ENCODE results near the gene MORN1. TPM values are rescaled to one million over a fixed set of nuclear protein-coding genes. Genes with fewer than 3 reads are reported as not detected.

Gene MORN1
- total and polyA plus RNA-seq, 9 of the 15 experiments (the other 6 are each of a cell fraction or from before 2014, with no cell fraction given), result 0.24 to 9.3 (median 4.2) TPM

DNA sequence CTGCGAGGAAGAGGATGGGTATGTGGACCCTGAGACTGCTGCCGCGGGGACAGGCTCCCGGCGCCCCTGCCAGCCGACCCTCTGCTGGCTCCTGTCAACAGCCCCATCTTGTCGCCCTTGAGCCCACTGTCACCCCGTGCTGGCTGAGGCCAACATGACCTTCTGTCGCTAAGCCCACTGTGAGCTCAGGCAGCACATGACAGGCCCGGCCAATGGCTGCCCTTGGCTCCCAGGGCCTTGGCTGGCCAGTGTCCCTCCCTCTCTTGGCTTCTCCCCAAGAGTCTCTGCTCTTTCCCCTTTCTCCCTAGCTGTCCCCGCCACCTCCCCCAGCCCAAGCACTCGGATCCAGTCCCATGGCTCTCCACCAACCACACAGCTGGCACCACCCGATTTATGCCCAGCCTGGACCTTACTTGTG is 17.5 kb upstream of the MORN1 start:
- BruUV-seq (replicated peaks), result no TSS peak
- FAIRE-seq (no peak), DNase-seq (ENCODE audit: extremely low read depth in 1 of 4, low spot score in 3 of 4) (no peak), ATAC-seq (no peak)
- Histone ChIP-seq H3K27me3 (ENCODE audit: control insufficient read depth in 2 of 2, insufficient read depth in 2 of 2, low read length in 2 of 2) (no peaks in the 10 kb centered on the region), H3K9me1 (ENCODE audit: control insufficient read depth, insufficient read depth, low read length) (no peaks in the 10 kb centered on the region), H3K27ac (ENCODE audit: extremely low read depth, low read depth, low read length) (no peak overlapping the region), H4K20me1 (replicated peaks; ENCODE audit: control insufficient read depth, insufficient read depth, low read length) (no peaks in the 10 kb centered on the region), H2AFZ (ENCODE audit: low read depth, low read length) (no peak overlapping the region), H3K79me2 (ENCODE audit: control insufficient read depth, insufficient read depth, low read length) (peaks cover 21% of the 10 kb centered on the region; the same call in 2 of the 3 replicates), H3K4me3 (no peak overlapping the region), H3K4me1 (replicated peaks in 1 of 2; ENCODE audit: control insufficient read depth in 2 of 2, insufficient read depth in 2 of 2, low read length in 2 of 2) (peaks cover 10 to 76% of the 10 kb centered on the region in 2 experiments), H3K9me3 (replicated peaks; ENCODE audit: control insufficient read depth, insufficient read depth, low read depth, low read length) (no peaks in the 10 kb centered on the region), H3K9ac (ENCODE audit: insufficient read depth in 1 of 2, low read depth in 2 of 2, low read length in 2 of 2) (peak overlapping the region in 1 of 2 experiments; percentile 53; a peak in 2 of 4 replicates), H3K36me3 (ENCODE audit: control insufficient read depth, insufficient read depth, low read length) (peaks cover 45% of the 10 kb centered on the region), H3K4me2 (ENCODE audit: insufficient read depth, low read length) (no peak overlapping the region)
- CTCF ChIA-PET (ENCODE audit: low intra/inter-chr PET ratio), result no interaction called here
- in situ Hi-C loops (cut with MboI), result no loop called here
- intact Hi-C loops (cut with micrococcal nuclease), result no loop called here
- WGBS (ENCODE audit: insufficient coverage, low coverage, missing lambda C conversion rate), result 79% methylated on average over 8 of the region's 13 CpGs
- TF ChIP-seq, protein P1, sequence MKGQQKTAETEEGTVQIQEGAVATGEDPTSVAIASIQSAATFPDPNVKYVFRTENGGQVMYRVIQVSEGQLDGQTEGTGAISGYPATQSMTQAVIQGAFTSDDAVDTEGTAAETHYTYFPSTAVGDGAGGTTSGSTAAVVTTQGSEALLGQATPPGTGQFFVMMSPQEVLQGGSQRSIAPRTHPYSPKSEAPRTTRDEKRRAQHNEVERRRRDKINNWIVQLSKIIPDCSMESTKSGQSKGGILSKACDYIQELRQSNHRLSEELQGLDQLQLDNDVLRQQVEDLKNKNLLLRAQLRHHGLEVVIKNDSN (CRISPR knock-in tag; IDR thresholded peaks at IDR 0.05), result peak; percentile 81
- TF ChIP-seq EP300 (IDR thresholded peaks at IDR 0.05; ENCODE audit: low read length) (no peak), SIN3A (IDR thresholded peaks at IDR 0.05; ENCODE audit: borderline replicate concordance in 2 of 2, control insufficient read depth in 1 of 2, low read depth in 2 of 2, low read length in 2 of 2) (no peak), POLR2A (conservative IDR thresholded peaks at IDR 0.05) (0 out of 2 replicates have a peak, but pooled peaks have one; percentile 21), POLR2G (IDR thresholded peaks at IDR 0.05; ENCODE audit: low read depth, low read length) (peak; percentile 57; the same call in 1 of the 2 replicates), RBFOX2 (IDR thresholded peaks at IDR 0.05; ENCODE audit: low read depth, low read length) (peak; percentile 45; the same call in 1 of the 2 replicates)
- TF ChIP-seq, protein P2, sequence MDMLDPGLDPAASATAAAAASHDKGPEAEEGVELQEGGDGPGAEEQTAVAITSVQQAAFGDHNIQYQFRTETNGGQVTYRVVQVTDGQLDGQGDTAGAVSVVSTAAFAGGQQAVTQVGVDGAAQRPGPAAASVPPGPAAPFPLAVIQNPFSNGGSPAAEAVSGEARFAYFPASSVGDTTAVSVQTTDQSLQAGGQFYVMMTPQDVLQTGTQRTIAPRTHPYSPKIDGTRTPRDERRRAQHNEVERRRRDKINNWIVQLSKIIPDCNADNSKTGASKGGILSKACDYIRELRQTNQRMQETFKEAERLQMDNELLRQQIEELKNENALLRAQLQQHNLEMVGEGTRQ (CRISPR knock-in tag; IDR thresholded peaks at IDR 0.05), result peak; percentile 64
- POLR2A ChIA-PET, result interaction anchor here (0.6 to 3.4 kb wide), 5 partner anchors 11 to 187 kb away, joined by 3 to 24 read pairs (median 3); no protein-coding TSS in a partner anchor

All from K562 (cell line).